CD4-positive, alpha-beta T cell (primary cell): Measurements from ENCODE around the gene SYNJ1. TPM values are rescaled to one million over a fixed set of nuclear protein-coding genes. Genes with fewer than 3 reads are reported as not detected.

ENCODE experiments used
- ATAC-seq: fragments of 200-7000 bp; cut with Tn5 transposase; one replicate; pipeline ENCODE4 v1.10.0; 2022; ENCODE audit warnings: mild to moderate bottlenecking; ENCODE audit not compliant: poor library complexity
- CTCF ChIA-PET: fragments of 350-600 bp; sonication (Branson Sonifier 250); formaldehyde crosslinking; loops from one replicate; lab custom pipeline; 2021; ENCODE audit warnings: antibody characterized with exemption, inconsistent platforms; lab: Charles Lee
- POLR2A ChIA-PET: fragments of 350-600 bp; sonication (Branson Sonifier 250); formaldehyde crosslinking; loops from one replicate; lab custom pipeline; 2021; ENCODE audit warnings: antibody characterized with exemption, inconsistent platforms; lab: Charles Lee
- DNase-seq, 14 experiments: peaks; one replicate each; pipeline ENCODE4 v3.0.0-alpha.2; 2013 to 2020; ENCODE audit warnings: mixed read lengths in 2 of 14
- H3K27ac ChIP-seq, 2 donors: one replicate each; pipeline versions ENCODE4 v1.5.1 to v1.7.0; 2013; ENCODE audit warnings: low read length in 2 of 2, low read depth in 1 of 2, mild to moderate bottlenecking in 1 of 2
- H3K27me3 ChIP-seq, 2 experiments: 1 replicate in 1 of 2; 2 replicates in 1 of 2; pipeline versions ENCODE4 v1.6.1 to v1.7.0; 2013; ENCODE audit warnings: low read length in 2 of 2, control low read depth in 1 of 2, mild to moderate bottlenecking in 1 of 2, moderate library complexity in 1 of 2; ENCODE audit not compliant: insufficient read depth in 2 of 2, control insufficient read depth in 1 of 2
- H3K36me3 ChIP-seq: one replicate; pipeline ENCODE4 v1.6.1; 2013; ENCODE audit warnings: low read length, control low read depth; ENCODE audit not compliant: insufficient read depth
- H3K4me1 ChIP-seq: one replicate; pipeline ENCODE4 v1.6.1; 2013; ENCODE audit warnings: low read length, control low read depth; ENCODE audit not compliant: insufficient read depth
- H3K4me3 ChIP-seq: one replicate; pipeline ENCODE4 v1.5.1; 2013; ENCODE audit warnings: mild to moderate bottlenecking, low read length, moderate library complexity
- H3K9me3 ChIP-seq, 2 experiments: 1 replicate in 1 of 2; 2 replicates in 1 of 2; pipeline versions ENCODE4 v1.6.1 to v1.7.0; 2013; ENCODE audit warnings: low read length in 2 of 2, mild to moderate bottlenecking in 2 of 2, control low read depth in 1 of 2, moderate library complexity in 1 of 2; ENCODE audit not compliant: control insufficient read depth in 1 of 2, insufficient read depth in 1 of 2
- H3K27ac Mint-ChIP-seq: one replicate; pipeline ENCODE4 v1.8.0; 2020; ENCODE audit warnings: mixed read lengths
- H3K27me3 Mint-ChIP-seq: one replicate; pipeline ENCODE4 v1.8.0; 2021; ENCODE audit warnings: mixed read lengths
- H3K36me3 Mint-ChIP-seq: one replicate; pipeline ENCODE4 v1.8.0; 2021; ENCODE audit warnings: low read depth, mixed read lengths
- H3K4me1 Mint-ChIP-seq: one replicate; pipeline ENCODE4 v1.8.0; 2021; ENCODE audit warnings: low read depth, mixed read lengths
- H3K4me3 Mint-ChIP-seq: one replicate; pipeline ENCODE4 v1.8.0; 2020; ENCODE audit warnings: mild to moderate bottlenecking, mixed read lengths
- H3K9me3 Mint-ChIP-seq: one replicate; pipeline ENCODE4 v1.8.0; 2020; ENCODE audit warnings: mixed read lengths
- CTCF ChIP-seq: fragments of 200-600 bp; IDR thresholded peaks from one replicate; pipeline ENCODE4 v1.8.0; 2022; ENCODE audit warnings: antibody characterized with exemption, mild to moderate bottlenecking
- intact Hi-C, 2 experiments: fragments of 100-400 bp; cut with DNase I in 1 of 2; cut with micrococcal nuclease in 1 of 2; formaldehyde crosslinking; loops; one replicate each; pipeline versions ENCODE4 v1.15.1 to v1.9.0; 2023 to 2025; cut with DNase I, micrococcal nuclease
- total RNA-seq, 174 experiments: library from RNA in 2 of 174; stranded (reverse) in 2 of 174; gene quantifications; one replicate each; pipeline ENCODE4 v1.2.3 and lab custom pipeline; 2021 to 2026

The SYNJ1 gene
- total RNA-seq, 2 experiments from 2014 or later = 14.3 to 15.6 TPM

GRCh38 chr21:32732544-32732943, 4.7 kb upstream of the SYNJ1 start:
- H3K27me3 ChIP-seq = no peaks in the 10 kb centered on the region
- H3K4me1 ChIP-seq = peaks cover 17% of the 10 kb centered on the region
- no peak overlapping the region for H3K27ac ChIP-seq
- intact Hi-C loops = no loop called here
- Mint-ChIP-seq H3K4me1 (peaks cover 54% of the 10 kb centered on the region), H3K36me3 (peaks cover 64% of the 10 kb centered on the region), H3K9me3 (peaks cover 2% of the 10 kb centered on the region), H3K27ac (peak overlapping the region; percentile 90), H3K27me3 (no peaks in the 10 kb centered on the region), H3K4me3 (peak overlapping the region; percentile 52)
- peaks cover 25% of the 10 kb centered on the region for H3K36me3 ChIP-seq
- H3K9me3 ChIP-seq = no peaks in the 10 kb centered on the region
- ATAC-seq = no peak
- no peak overlapping the region for H3K4me3 ChIP-seq
- ChIA-PET POLR2A (interaction anchor here (0.8 to 3.9 kb wide), 3 partner anchors 15 to 39 kb away, joined by 4 to 20 read pairs (median 6); partner anchors contain the start of gene PAXBP1), CTCF (interaction anchor here (0.5 to 3.0 kb wide), 2 partner anchors 39 to 400 kb away, joined by 3 to 11 read pairs; partner anchors contain the start of gene PAXBP1)
- no peak for TF ChIP-seq CTCF
- no peak for DNase-seq

- Histone ChIP-seq H3K27me3 (no peaks in the 10 kb centered on the region), H3K27ac (no peak overlapping the region), H3K4me3 (peak overlapping the region; percentile 95), H3K36me3 (peaks cover 8% of the 10 kb centered on the region), H3K4me1 (peaks cover 27% of the 10 kb centered on the region), H3K9me3 (no peaks in the 10 kb centered on the region)
- no peak for TF ChIP-seq CTCF
- ChIA-PET POLR2A (interaction anchor here (0.5 to 3.9 kb wide), 12 partner anchors 8 to 1547 kb away, joined by 3 to 60 read pairs (median 7); partner anchors contain the start of genes CFAP298, GART, PAXBP1 and SON), CTCF (interaction anchor here (1.2 kb wide), 2 partner anchors 43 to 468 kb away, joined by 3 to 4 read pairs; partner anchors contain the start of gene PAXBP1)
- peaks cover 72% of the 10 kb centered on the region for H3K4me1 Mint-ChIP-seq
- DNase-seq (peak in 3 of 14 experiments; percentile 6 to 17 (median 16)), ATAC-seq (no peak)
- peak overlapping the region; percentile 90 for H3K27ac Mint-ChIP-seq
- H3K36me3 Mint-ChIP-seq = peaks cover 41% of the 10 kb centered on the region
- peaks cover 2% of the 10 kb centered on the region for H3K9me3 Mint-ChIP-seq
- intact Hi-C loops = loop anchor here (2.0 to 5.0 kb wide), 5 partner anchors 43 to 914 kb away; partner anchors contain the start of genes CFAP298 (in 1 of the 2), GART (in 1 of the 2), ITSN1 (in 1 of the 2) and PAXBP1 (in 1 of the 2)
- peak overlapping the region; percentile 97 for H3K4me3 Mint-ChIP-seq
- no peaks in the 10 kb centered on the region for H3K27me3 Mint-ChIP-seq
Measured at GRCh38 chr21:32728848-32729247, 1.0 kb upstream of the SYNJ1 start.

DNA sequence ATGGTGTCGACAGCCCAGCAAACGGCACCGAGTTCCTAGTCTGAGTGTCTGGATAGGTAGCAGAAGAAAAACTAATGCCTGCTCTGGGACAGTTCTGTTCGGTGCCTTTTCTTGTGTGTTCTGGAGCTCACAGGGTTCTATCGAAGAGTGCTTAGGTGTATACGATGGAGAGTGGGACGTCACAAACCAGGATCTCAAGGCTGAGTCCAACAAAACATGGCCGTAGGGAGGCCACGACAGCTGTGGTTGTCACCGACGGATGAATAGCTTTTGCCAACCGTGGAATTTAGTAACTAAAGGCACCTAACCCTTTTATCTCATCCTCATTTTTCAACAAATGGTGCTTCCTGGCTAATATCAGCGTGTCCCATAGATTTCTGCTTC, 635 bp upstream of the SYNJ1 start:
- Mint-ChIP-seq H3K9me3 (peaks cover 2% of the 10 kb centered on the region), H3K27ac (peak overlapping the region; percentile 90), H3K4me1 (peaks cover 75% of the 10 kb centered on the region), H3K36me3 (peaks cover 42% of the 10 kb centered on the region), H3K27me3 (no peaks in the 10 kb centered on the region), H3K4me3 (peak overlapping the region; percentile 97)
- CTCF ChIA-PET = interaction anchor here (1.2 to 1.9 kb wide), 3 partner anchors 43 to 469 kb away, joined by 3 to 9 read pairs (median 4); partner anchors contain the start of gene PAXBP1
- H3K9me3 ChIP-seq = no peaks in the 10 kb centered on the region
- peaks cover 5% of the 10 kb centered on the region for H3K36me3 ChIP-seq
- H3K4me3 ChIP-seq = peak overlapping the region; percentile 95
- H3K27ac ChIP-seq = peak overlapping the region; percentile 70 to 72
- peaks cover 27% of the 10 kb centered on the region for H3K4me1 ChIP-seq
- ATAC-seq (no peak), DNase-seq (no peak)
- POLR2A ChIA-PET = interaction anchor here (0.5 to 2.9 kb wide), 15 partner anchors 9 to 1547 kb away, joined by 3 to 60 read pairs (median 5); partner anchors contain the start of genes CFAP298, GART, PAXBP1 and SON
- no peak for TF ChIP-seq CTCF
- intact Hi-C loops = loop anchor here (2.0 to 5.0 kb wide), 5 partner anchors 44 to 914 kb away; partner anchors contain the start of genes CFAP298 (in 1 of the 2), GART (in 1 of the 2), ITSN1 (in 1 of the 2) and PAXBP1 (in 1 of the 2)
- H3K27me3 ChIP-seq = no peaks in the 10 kb centered on the region
